WTC11 (cell line): Measurements from ENCODE around the gene CEP192. TPM values are rescaled to one million over a fixed set of nuclear protein-coding genes. Genes with fewer than 3 reads are reported as not detected.
A peak's percentile ranks its signal among the peaks of the same experiment; 100 is the strongest.

Experiments used
- ATAC-seq: fragments of 200-7000 bp; cut with Tn5 transposase; 2 replicates; pipeline ENCODE4 v1.10.0; 2021; ENCODE audit warnings: mild to moderate bottlenecking, moderate library complexity
- CTCF ChIA-PET: fragments of 300-600 bp; sonication (Branson Sonifier 250); formaldehyde crosslinking; loops from one replicate; lab custom pipeline; 2021; ENCODE audit warnings: antibody characterized with exemption; lab: Charles Lee
- POLR2A ChIA-PET: fragments of 350-600 bp; sonication (Branson Sonifier 250); formaldehyde crosslinking; loops from one replicate; lab custom pipeline; 2021; ENCODE audit warnings: antibody characterized with exemption; lab: Charles Lee
- DNase-seq: peaks from one replicate; pipeline ENCODE4 v3.0.0; 2021; ENCODE audit warnings: low spot score
- H3K27ac Mint-ChIP-seq: 2 replicates; pipeline ENCODE4 v1.8.0; 2021; ENCODE audit warnings: mixed read lengths
- H3K27me3 Mint-ChIP-seq: 2 replicates; pipeline ENCODE4 v1.8.0; 2021; ENCODE audit warnings: low read depth, mild to moderate bottlenecking, moderate library complexity, mixed read lengths
- H3K36me3 Mint-ChIP-seq: 2 replicates; pipeline ENCODE4 v1.8.0; 2021; ENCODE audit warnings: mixed read lengths
- H3K4me1 Mint-ChIP-seq: 2 replicates; pipeline ENCODE4 v1.8.0; 2022; ENCODE audit warnings: mixed read lengths
- H3K4me3 Mint-ChIP-seq: 2 replicates; pipeline ENCODE4 v1.8.0; 2021; ENCODE audit warnings: mild to moderate bottlenecking, moderate library complexity, mixed read lengths
- H3K9me3 Mint-ChIP-seq: 2 replicates; pipeline ENCODE4 v1.8.0; 2021; ENCODE audit warnings: mixed read lengths
- EMX1 ChIP-seq: fragments of 250-450 bp; sonication (Bioruptor Pico); IDR thresholded peaks from 2 replicates; pipeline ENCODE4 v1.8.0; 2021; ENCODE audit warnings: mild to moderate bottlenecking
- GTF2I ChIP-seq: fragments of 250-450 bp; sonication (Bioruptor Pico); conservative IDR thresholded peaks from 2 replicates; pipeline ENCODE4 v1.4.0; 2021; ENCODE audit warnings: mild to moderate bottlenecking
- IRF2 ChIP-seq: sonication (generic); formaldehyde crosslinking; IDR thresholded peaks from 2 replicates; pipeline ENCODE4 v1.8.0; 2022; ENCODE audit warnings: low read depth, missing genetic modification reagents, borderline replicate concordance
- JUN ChIP-seq: sonication (generic); formaldehyde crosslinking; IDR thresholded peaks from 2 replicates; pipeline ENCODE4 v1.8.0; 2023; ENCODE audit warnings: mild to moderate bottlenecking, missing genetic modification reagents
- KAT7 ChIP-seq: sonication (generic); formaldehyde crosslinking; IDR thresholded peaks from 2 replicates; pipeline ENCODE4 v1.8.1; 2023; ENCODE audit warnings: missing genetic modification reagents, mild to moderate bottlenecking, borderline replicate concordance
- NR1H2 ChIP-seq: sonication (generic); formaldehyde crosslinking; IDR thresholded peaks from 2 replicates; pipeline ENCODE4 v1.9.0; 2021; ENCODE audit warnings: mild to moderate bottlenecking, moderate library complexity, missing genetic modification reagents
- SP1 ChIP-seq: sonication (generic); formaldehyde crosslinking; conservative IDR thresholded peaks from 2 replicates; pipeline ENCODE4 v1.8.1; 2022; ENCODE audit warnings: missing genetic modification reagents
- TCF7 ChIP-seq: sonication (generic); formaldehyde crosslinking; IDR thresholded peaks from 2 replicates; pipeline ENCODE4 v1.8.0; 2022; ENCODE audit warnings: mild to moderate bottlenecking, low read depth, missing genetic modification reagents, moderate library complexity
- ZNF138 ChIP-seq: sonication (generic); formaldehyde crosslinking; conservative IDR thresholded peaks from 2 replicates; pipeline ENCODE4 v1.8.1; 2022; ENCODE audit warnings: mild to moderate bottlenecking, moderate library complexity, missing genetic modification reagents
- ZNF232 ChIP-seq: sonication (generic); formaldehyde crosslinking; IDR thresholded peaks from 2 replicates; pipeline ENCODE4 v1.8.0; 2022; ENCODE audit warnings: mild to moderate bottlenecking, missing genetic modification reagents
- ZNF317 ChIP-seq: sonication (generic); formaldehyde crosslinking; IDR thresholded peaks from 2 replicates; pipeline ENCODE4 v1.8.1; 2023; ENCODE audit warnings: low read depth, mild to moderate bottlenecking, moderate library complexity, missing genetic modification reagents, borderline replicate concordance
- ZNF396 ChIP-seq: fragments of 250-450 bp; sonication (Bioruptor Pico); IDR thresholded peaks from 2 replicates; pipeline ENCODE4 v1.8.0; 2021; ENCODE audit warnings: mild to moderate bottlenecking, moderate library complexity, borderline replicate concordance
- total RNA-seq: library from RNA; stranded (reverse); gene quantifications from 3 replicates; pipeline ENCODE4 v1.2.3, GENCODE V29; 2021
- TF ChIP-seq, protein P1 (sequence below): sonication (generic); formaldehyde crosslinking; IDR thresholded peaks from 2 replicates; pipeline ENCODE4 v1.8.1; 2023; ENCODE audit warnings: mild to moderate bottlenecking, missing genetic modification reagents, moderate library complexity
- TF ChIP-seq, protein P2 (sequence below): sonication (generic); formaldehyde crosslinking; IDR thresholded peaks from 2 replicates; pipeline ENCODE4 v1.8.0; 2022; ENCODE audit warnings: mild to moderate bottlenecking, missing genetic modification reagents
- TF ChIP-seq, protein P3 (sequence below): sonication (generic); formaldehyde crosslinking; IDR thresholded peaks from 2 replicates; pipeline ENCODE4 v1.8.0; 2022; ENCODE audit warnings: missing genetic modification reagents
- TF ChIP-seq, protein P4 (sequence below): sonication (generic); formaldehyde crosslinking; IDR thresholded peaks from 2 replicates; pipeline ENCODE4 v1.8.1; 2023; ENCODE audit warnings: mild to moderate bottlenecking, missing genetic modification reagents, borderline replicate concordance
- TF ChIP-seq, protein P5 (sequence below): fragments of 250-450 bp; sonication (Bioruptor Pico); IDR thresholded peaks from 2 replicates; pipeline ENCODE4 v1.8.0; 2021; ENCODE audit warnings: mild to moderate bottlenecking

The CEP192 gene
- total RNA-seq, 1 experiment from 2014 or later = 25.4 TPM

DNA sequence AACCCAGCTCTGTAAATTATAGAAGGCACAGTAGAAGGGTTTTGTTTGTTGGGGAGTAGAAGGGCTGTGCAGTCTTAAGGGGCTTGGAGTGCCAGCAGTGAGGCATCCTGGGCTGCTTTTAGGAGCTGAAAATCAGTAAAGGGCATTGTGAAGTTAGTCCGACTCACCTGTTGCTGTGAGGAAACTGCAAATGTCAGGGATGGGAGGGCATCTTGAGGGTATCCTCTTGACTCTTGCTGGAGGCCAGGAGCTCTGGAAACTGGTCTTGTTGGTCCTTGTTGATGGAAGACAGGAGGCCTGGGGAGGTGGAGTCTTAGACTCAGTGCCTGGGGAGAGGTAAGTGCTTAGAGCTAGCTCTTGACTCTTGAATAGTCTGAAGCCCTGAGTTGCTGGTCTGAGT, 14.1 kb downstream of the CEP192 start (continued):
- no peak for TF ChIP-seq JUN (CRISPR knock-in tag)
- TF ChIP-seq SP1 (CRISPR knock-in tag) = no peak

DNA sequence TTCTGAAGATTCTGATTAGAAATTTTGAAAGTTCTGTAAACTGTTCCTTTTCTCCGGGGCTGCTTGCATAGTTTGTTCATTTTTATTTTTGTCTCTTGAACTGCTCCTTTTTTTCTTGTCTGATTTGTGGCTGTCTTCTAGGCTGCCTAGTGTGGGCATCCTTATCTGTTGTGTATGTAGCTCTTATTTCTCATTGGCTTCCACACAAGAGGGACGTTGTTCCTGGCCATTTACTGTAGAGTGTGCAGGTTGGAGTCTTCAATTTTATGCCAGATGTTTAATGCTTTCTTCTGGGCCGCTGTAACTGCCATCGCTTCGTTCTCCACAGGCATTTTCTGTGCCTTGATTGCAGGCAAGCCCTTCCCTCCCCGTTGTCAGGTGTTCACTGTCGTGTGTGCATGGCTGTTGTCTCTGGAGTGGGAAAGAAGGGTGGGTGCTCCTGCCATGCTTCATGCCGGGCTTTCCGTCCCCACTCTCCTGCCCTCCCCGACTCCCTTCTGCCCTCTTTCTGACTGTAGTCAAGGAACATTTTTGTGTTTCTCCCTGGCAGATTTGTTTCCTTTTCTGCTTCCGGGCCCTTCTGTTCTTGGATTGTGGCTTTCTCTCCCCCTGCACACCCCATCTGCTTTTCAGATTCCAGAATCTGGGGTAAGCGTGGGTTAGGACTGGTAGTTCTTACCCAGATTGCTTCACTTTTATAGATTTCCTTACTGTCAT, 15.5 kb downstream of the CEP192 start:
- H3K27me3 Mint-ChIP-seq = no peaks in the 10 kb centered on the region
- no peak for DNase-seq
- TF ChIP-seq ZNF232 (CRISPR knock-in tag) (no peak), NR1H2 (no peak), ZNF396 (CRISPR knock-in tag) (no peak), IRF2 (CRISPR knock-in tag) (no peak), TCF7 (CRISPR knock-in tag) (no peak), ZNF317 (no peak), EMX1 (CRISPR knock-in tag) (no peak), ZNF138 (CRISPR knock-in tag) (no peak), KAT7 (CRISPR knock-in tag) (no peak), GTF2I (CRISPR knock-in tag) (no peak), JUN (CRISPR knock-in tag) (no peak)
- TF ChIP-seq, protein P1, sequence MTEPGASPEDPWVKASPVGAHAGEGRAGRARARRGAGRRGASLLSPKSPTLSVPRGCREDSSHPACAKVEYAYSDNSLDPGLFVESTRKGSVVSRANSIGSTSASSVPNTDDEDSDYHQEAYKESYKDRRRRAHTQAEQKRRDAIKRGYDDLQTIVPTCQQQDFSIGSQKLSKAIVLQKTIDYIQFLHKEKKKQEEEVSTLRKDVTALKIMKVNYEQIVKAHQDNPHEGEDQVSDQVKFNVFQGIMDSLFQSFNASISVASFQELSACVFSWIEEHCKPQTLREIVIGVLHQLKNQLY (CRISPR knock-in tag) = no peak
- TF ChIP-seq, protein P2, sequence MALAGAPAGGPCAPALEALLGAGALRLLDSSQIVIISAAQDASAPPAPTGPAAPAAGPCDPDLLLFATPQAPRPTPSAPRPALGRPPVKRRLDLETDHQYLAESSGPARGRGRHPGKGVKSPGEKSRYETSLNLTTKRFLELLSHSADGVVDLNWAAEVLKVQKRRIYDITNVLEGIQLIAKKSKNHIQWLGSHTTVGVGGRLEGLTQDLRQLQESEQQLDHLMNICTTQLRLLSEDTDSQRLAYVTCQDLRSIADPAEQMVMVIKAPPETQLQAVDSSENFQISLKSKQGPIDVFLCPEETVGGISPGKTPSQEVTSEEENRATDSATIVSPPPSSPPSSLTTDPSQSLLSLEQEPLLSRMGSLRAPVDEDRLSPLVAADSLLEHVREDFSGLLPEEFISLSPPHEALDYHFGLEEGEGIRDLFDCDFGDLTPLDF (CRISPR knock-in tag) = no peak
- TF ChIP-seq, protein P3, sequence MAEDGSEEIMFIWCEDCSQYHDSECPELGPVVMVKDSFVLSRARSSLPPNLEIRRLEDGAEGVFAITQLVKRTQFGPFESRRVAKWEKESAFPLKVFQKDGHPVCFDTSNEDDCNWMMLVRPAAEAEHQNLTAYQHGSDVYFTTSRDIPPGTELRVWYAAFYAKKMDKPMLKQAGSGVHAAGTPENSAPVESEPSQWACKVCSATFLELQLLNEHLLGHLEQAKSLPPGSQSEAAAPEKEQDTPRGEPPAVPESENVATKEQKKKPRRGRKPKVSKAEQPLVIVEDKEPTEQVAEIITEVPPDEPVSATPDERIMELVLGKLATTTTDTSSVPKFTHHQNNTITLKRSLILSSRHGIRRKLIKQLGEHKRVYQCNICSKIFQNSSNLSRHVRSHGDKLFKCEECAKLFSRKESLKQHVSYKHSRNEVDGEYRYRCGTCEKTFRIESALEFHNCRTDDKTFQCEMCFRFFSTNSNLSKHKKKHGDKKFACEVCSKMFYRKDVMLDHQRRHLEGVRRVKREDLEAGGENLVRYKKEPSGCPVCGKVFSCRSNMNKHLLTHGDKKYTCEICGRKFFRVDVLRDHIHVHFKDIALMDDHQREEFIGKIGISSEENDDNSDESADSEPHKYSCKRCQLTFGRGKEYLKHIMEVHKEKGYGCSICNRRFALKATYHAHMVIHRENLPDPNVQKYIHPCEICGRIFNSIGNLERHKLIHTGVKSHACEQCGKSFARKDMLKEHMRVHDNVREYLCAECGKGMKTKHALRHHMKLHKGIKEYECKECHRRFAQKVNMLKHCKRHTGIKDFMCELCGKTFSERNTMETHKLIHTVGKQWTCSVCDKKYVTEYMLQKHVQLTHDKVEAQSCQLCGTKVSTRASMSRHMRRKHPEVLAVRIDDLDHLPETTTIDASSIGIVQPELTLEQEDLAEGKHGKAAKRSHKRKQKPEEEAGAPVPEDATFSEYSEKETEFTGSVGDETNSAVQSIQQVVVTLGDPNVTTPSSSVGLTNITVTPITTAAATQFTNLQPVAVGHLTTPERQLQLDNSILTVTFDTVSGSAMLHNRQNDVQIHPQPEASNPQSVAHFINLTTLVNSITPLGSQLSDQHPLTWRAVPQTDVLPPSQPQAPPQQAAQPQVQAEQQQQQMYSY (CRISPR knock-in tag) = no peak
- TF ChIP-seq, protein P4, sequence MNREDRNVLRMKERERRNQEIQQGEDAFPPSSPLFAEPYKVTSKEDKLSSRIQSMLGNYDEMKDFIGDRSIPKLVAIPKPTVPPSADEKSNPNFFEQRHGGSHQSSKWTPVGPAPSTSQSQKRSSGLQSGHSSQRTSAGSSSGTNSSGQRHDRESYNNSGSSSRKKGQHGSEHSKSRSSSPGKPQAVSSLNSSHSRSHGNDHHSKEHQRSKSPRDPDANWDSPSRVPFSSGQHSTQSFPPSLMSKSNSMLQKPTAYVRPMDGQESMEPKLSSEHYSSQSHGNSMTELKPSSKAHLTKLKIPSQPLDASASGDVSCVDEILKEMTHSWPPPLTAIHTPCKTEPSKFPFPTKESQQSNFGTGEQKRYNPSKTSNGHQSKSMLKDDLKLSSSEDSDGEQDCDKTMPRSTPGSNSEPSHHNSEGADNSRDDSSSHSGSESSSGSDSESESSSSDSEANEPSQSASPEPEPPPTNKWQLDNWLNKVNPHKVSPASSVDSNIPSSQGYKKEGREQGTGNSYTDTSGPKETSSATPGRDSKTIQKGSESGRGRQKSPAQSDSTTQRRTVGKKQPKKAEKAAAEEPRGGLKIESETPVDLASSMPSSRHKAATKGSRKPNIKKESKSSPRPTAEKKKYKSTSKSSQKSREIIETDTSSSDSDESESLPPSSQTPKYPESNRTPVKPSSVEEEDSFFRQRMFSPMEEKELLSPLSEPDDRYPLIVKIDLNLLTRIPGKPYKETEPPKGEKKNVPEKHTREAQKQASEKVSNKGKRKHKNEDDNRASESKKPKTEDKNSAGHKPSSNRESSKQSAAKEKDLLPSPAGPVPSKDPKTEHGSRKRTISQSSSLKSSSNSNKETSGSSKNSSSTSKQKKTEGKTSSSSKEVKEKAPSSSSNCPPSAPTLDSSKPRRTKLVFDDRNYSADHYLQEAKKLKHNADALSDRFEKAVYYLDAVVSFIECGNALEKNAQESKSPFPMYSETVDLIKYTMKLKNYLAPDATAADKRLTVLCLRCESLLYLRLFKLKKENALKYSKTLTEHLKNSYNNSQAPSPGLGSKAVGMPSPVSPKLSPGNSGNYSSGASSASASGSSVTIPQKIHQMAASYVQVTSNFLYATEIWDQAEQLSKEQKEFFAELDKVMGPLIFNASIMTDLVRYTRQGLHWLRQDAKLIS (CRISPR knock-in tag) = no peak
- TF ChIP-seq, protein P5, sequence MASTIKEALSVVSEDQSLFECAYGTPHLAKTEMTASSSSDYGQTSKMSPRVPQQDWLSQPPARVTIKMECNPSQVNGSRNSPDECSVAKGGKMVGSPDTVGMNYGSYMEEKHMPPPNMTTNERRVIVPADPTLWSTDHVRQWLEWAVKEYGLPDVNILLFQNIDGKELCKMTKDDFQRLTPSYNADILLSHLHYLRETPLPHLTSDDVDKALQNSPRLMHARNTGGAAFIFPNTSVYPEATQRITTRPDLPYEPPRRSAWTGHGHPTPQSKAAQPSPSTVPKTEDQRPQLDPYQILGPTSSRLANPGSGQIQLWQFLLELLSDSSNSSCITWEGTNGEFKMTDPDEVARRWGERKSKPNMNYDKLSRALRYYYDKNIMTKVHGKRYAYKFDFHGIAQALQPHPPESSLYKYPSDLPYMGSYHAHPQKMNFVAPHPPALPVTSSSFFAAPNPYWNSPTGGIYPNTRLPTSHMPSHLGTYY (CRISPR knock-in tag) = no peak
- TF ChIP-seq, all 79 proteins: peak for 0
- no peaks in the 10 kb centered on the region for H3K4me1 Mint-ChIP-seq
- no peak overlapping the region for H3K4me3 Mint-ChIP-seq
- no peak for ATAC-seq
- ChIA-PET CTCF (interaction anchor here (1.4 kb wide), 1 partner anchor 106 kb away, joined by 3 read pairs; no protein-coding TSS in a partner anchor), POLR2A (no interaction called here)
- peaks cover 19% of the 10 kb centered on the region for H3K36me3 Mint-ChIP-seq
- peak overlapping the region; percentile 62; the same call in 1 of the 2 replicates for H3K27ac Mint-ChIP-seq
- H3K9me3 Mint-ChIP-seq = no peaks in the 10 kb centered on the region
